H54 (cell line): ENCODE data around the gene NT5C1A.
A peak's percentile ranks its signal among the peaks of the same experiment; 100 is the strongest.

Experiments
- DNase-seq: peaks from one replicate; pipeline ENCODE4 v3.0.0; 2011; ENCODE audit warnings: low spot score, mixed read lengths; ENCODE audit not compliant: insufficient read length
- FAIRE-seq: peaks from 3 replicates; lab custom pipeline; 2011; peaks lifted over from hg19 to GRCh38; lab: Jason Lieb, UNC
- POLR2A ChIP-seq: IDR thresholded peaks from 2 replicates; pipeline ENCODE4 v1.6.1; 2011; ENCODE audit warnings: low read depth, mild to moderate bottlenecking, low read length

NT5C1A gene

DNA sequence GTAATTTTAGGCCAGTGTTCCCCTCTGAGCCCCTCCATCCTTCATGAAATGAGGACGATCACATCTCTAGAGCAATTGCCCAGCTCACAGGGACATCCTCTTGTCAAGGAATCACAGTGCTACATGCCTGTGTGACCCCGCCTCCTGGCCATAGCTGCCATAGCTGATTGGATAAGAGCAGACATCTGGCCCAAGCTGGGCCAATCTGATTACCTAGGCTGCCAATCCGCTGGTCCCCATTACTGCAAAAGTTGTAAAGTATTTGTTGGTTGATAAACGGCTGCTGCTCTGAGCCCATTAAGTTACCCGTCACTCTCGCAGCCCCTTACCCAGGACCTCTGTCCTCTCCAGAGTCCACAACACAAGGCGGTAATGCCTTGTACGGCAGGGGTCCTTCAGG lies 8.3 kb downstream of the NT5C1A start:
- no peak for DNase-seq
- no peak for FAIRE-seq

DNA sequence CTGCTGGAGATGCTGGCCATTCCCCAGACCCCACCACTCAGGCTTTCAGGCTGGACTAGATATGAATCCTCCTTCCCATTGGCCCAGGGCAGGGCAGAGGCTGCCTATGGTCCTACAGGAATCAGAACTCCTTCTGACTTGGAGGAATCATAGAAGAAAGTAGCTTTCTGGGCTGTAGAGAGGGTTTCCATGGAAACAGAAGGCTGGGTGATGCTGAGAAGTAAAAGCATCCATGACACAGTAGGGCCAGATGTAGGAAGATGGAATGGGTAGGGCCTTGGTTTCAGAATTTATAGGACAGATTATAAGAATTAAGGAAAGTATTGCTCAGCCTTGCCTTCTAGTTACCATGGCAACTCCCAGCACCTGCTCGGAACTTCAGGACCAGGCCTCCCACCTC lies 9.0 kb downstream of the NT5C1A start:
- TF ChIP-seq POLR2A = no peak
- no peak for FAIRE-seq
- no peak for DNase-seq

More for the DNA sequence above, 8.3 kb downstream of the NT5C1A start:
- TF ChIP-seq POLR2A = no peak

DNA sequence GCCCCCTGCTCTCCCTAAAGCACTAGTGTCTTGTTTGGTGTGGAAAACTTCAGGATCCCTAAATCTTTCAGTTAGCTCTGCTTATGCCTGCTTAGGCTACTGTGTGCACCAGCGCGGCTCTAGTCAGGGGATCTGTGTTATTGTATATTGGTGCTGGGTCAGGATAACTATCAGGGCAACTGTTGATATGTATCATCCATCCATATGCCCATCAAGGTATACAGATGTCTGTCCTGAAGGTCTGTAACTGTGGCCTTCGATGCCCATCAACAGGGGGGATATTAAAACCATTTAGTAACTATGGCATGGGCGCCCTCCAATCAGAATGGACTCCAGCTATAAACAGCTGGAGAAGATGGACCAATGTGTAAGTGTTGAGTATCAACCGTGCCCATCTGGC lies 12.4 kb downstream of the NT5C1A start:
- no peak for FAIRE-seq
- no peak for TF ChIP-seq POLR2A
- no peak for DNase-seq

DNA sequence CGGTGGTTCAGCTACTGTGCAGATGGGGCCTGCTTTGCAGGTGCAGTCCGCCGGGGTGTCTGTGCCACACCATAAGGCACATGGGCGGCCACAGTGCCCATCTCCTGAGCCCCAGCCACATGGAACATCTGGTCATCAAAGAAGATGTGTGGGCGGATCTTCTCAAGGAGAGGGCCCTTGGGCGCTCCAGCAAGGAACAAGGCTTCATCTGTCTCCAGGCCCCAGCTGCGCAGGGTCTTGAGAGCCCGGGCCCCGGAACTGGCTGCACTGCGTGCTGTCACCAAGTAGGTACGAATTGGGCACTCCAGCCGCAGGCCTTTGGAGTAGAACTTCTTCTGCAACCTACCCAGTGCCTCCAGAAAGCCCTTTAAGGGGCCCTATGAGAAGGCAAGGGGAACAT lies 12.8 kb downstream of the NT5C1A start:
- no peak for TF ChIP-seq POLR2A
- FAIRE-seq (no peak), DNase-seq (no peak)

DNA sequence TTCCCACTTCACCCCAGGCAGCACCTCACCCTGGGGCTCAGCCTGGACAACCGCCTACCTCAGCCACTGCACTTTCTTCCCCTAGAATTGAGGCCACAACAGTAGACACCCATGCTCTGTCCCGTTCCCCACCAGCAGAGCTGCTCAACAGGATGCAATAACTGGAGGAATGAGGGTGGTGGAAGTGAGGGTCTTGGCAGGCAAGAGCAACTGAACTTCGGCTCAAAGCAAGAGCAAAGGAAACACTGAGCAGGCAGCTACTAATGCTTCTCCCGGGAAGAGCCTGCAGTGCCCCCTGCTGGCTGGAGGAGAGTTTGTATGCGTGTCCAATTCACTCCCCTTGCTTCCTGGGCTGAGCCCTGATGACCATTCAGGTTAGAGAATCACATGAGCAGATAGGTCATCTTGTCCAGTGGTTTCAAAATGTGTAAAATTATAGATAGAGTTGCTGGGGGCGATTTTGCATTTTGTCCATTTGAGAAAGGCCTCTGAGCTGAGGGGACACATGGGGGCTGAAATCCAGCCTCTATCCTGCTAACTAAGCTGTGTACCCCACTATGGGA lies 13.9 kb downstream of the NT5C1A start:
- FAIRE-seq = no peak
- peak; percentile 81 for DNase-seq
- no peak for TF ChIP-seq POLR2A

DNA sequence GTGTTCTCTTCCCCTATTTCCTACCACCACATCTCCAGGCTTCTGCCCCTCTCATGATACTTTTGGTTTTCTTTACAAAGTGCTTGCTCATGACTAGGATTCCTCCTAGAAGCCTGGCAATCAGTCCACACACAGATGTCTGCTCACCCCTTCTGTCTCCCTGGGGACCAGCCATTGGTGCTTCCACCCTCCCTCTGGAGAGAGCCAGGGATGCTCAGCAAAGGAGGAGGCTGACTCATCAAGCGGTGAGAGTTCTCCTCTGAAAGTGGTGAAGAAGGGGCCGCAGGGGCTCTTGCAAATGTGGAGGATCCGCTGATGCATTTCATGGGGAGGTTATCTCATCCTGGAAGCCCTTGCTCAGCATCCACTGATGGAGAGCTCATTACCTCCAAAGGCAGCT lies 14.5 kb downstream of the NT5C1A start:
- no peak for DNase-seq
- no peak for FAIRE-seq
- TF ChIP-seq POLR2A = no peak

DNA sequence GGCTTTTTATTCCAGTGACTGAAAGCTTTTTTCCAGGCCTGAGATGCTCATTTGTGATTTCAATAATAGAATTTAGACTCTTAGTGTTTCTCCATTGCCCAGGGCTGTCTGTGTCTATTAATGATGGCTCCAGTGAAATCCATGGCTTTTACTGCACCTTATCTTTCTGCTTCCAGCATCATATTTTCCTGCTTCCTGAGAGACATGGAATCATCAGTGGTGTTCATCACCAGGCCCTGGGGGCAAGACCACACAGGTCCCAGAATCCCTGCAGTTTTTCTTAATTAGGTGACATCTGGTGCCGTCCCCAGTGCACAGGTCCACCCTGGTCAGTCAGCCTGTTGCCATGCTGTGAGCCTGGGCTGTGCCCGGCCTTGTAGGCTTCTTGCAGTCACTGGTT lies 15.5 kb downstream of the NT5C1A start:
- TF ChIP-seq POLR2A = no peak
- DNase-seq (no peak), FAIRE-seq (no peak)

DNA sequence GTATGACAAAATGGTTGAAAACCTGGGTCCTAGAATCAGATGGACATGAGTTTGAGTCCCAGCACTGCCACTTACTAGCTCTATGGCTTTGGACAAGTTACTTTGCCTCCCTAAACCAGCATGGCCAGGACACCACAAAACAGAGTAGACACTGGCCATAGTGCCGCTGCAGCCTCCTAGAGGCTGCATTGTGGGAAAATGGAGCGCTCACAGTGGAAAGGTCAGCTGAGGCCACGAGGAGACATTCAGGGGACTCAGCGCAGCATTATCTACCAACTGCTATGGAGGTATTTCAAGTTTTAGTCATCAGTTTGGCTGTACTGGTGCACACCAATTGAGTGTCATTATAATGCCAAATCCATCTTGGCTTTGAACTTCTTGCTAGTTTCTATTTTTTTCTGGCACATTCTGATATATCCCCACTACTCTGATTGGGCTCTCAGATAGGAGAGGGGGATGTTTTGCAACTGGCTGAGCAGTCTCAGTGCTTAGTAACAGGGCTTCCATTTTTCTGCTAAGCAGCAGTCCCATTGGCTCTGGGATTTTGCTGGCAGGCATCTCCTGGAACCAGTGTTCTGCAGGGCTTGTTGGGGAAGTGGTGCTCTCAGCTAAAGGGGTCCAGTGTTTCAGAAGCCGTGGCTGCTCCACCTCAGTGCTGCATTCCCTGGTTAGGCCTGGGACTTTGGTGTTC lies 16.2 kb downstream of the NT5C1A start:
- FAIRE-seq (no peak), DNase-seq (no peak)
- TF ChIP-seq POLR2A = no peak

DNA sequence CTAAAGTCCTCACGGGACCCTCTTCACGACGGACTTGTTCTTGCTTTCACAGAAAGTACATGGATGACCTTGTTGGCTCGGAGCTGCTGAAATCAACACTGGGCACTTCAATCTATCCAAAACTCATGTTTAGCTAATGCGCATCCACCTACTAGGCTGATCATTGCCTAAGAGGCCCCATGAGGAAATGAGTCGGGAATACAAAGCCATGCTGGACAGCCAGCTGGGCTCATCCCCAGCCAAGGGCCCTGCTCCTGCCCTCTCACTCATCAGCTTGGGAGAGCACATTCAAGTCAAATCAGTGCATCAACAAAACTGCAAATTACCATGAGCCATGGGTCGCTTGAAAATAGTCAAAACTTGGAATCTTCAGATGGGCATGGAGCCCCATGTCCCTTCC lies 17.6 kb downstream of the NT5C1A start:
- TF ChIP-seq POLR2A = no peak
- DNase-seq (no peak), FAIRE-seq (no peak)

DNA sequence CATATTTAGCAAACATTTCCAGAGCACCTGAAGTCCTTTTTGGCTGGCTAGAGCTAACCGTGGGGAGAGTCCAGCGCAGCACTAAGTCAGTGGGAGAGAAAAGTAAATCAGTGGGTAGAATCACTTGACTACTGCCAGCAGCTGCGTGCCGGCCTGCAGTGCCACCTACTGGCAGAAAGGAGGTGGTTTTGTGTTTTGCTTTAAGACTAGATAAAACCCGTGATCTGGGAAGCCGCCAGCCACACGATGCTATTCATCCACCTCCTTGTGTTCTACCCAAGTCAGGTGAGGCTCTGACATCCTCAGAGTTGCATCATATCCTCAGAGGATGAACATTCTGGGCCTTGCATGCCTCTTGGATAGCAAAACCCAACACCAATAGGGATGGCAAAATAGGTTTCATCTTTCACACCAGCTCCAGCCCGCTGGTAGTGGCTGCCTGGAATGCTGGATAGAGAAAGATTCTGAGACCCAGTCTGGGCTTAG lies 18.3 kb downstream of the NT5C1A start:
- FAIRE-seq (no peak), DNase-seq (peak; percentile 75)
- no peak for TF ChIP-seq POLR2A

DNA sequence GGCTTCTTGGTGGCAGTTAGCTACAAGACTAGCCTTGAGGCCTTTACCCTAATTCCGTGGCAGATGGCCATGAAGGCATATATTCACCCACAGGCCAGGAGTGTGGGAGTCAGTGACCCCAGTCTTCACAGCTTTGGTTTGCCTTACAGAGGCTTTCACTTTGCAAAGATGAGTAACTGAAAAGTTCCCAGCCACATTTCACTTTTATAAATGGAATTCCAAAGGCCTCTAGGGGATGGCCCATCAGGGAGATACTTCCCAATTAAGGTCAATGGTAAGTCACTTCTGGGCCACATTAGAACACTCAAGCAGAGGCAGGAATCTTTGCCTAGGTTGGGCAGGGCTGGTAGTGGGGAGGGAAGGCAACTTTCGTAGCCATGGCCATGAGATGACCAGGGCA lies 19.4 kb downstream of the NT5C1A start:
- DNase-seq = no peak
- no peak for TF ChIP-seq POLR2A
- FAIRE-seq = no peak

DNA sequence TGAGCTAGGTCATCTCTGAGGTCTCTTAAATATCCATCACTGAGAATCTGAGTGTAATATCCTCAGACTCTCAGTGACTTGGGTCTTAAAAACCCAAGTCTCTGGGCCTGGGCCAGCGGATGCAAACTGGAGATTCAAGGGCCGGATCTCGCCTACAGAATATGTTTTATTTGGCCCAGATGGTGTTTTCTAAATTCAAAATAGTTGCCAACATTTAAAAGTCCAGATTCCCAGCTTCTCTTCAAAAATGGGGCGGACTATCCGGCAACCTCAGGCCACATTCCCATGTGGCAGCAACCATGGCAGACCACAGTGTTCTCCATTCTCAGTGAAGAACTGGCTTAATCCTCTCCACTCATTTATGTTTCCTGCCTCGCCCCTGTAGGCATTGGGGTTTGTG lies 19.8 kb downstream of the NT5C1A start:
- no peak for FAIRE-seq
- no peak for DNase-seq
- no peak for TF ChIP-seq POLR2A

DNA sequence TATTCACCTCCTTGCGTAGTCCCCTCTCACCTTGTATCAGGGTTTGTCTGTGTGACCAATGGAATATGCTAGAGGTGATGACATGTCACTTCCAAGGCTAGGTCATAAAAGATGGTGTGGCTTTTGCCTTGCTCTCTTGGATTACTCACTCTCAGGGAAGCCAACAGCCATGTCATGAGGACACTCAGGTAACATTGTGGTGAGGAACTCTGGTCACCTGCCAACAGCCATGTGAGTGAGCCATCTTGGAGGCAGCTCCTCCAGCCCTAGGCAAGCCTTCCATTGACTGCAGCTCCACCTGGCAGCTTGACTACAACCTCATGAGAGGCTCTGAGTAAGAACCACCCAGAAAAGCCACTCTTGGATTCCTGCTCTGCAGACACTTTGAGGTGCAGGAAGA lies 21.5 kb downstream of the NT5C1A start:
- FAIRE-seq (no peak), DNase-seq (no peak)
- no peak for TF ChIP-seq POLR2A

DNA sequence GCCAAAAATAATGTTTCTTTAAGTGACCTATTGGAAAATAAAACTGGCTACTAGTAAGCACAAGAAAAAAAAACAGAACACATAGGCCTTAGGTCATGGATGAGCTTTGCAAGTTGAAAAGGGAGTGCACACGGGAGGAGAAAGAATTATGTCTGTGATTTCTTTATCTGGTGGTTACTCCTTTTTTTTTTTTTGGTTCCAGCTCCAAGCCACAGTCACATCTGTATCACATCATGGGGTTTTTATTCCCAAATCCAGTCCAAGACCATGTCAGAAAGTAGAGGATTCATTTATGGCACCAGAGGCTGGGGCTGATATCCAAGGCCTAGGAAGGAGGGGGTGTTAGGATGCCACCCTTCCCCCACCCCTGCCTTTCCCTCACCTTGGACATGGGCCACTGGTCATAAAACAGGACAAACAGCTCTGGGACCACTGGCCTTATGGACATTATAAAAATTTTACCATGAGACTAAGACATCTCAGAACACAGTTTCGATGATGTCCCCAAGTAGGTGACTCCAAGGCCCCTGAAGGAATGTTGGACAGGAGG lies 22.2 kb downstream of the NT5C1A start:
- DNase-seq (no peak), FAIRE-seq (no peak)
- no peak for TF ChIP-seq POLR2A

DNA sequence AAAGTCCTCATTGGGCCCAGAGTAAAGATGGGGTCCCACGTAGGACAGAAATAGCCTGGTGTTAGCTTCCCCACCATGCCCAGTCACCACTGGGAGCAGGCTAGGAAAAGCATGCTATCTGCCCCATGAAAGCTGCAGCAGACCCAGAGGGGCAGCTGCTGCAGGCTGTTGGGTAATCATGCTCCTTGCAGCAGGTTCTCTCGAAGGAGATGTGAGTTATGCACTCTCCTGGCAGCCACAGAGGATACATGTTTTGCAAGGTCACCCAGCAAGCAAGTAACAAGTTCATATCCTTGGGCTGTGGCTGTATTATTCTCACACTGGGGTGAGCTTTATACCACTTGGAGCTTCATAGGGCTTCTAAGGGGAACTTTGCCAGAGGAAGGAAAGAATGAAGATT lies 23.4 kb downstream of the NT5C1A start:
- TF ChIP-seq POLR2A = no peak
- no peak for DNase-seq
- no peak for FAIRE-seq
